Measurements from ENCODE around the gene CYSRT1.

GRCh38 chr9:137182836-137183235, 42.1 kb upstream of the CYSRT1 start:
- no peak for TF ChIP-seq CTCF (IDR thresholded peaks at IDR 0.05)
- no peak for TF ChIP-seq POLR2A (IDR thresholded peaks at IDR 0.05)
